Activated CD4-positive, alpha-beta T cell treated with anti-CD3 and anti-CD28 coated beads, Interleukin-2, amount 50 U/mL, for 48 hours (primary cell): ENCODE measurements around the gene POLR2F.

Source experiments
- DNase-seq, 2 experiments: peaks; one replicate each; pipeline ENCODE4 v3.0.0-alpha.2; 2020

The POLR2F gene

GRCh38 chr22:37982938-37983859 lies 29.7 kb downstream of the POLR2F start:
- no peak for DNase-seq

DNA sequence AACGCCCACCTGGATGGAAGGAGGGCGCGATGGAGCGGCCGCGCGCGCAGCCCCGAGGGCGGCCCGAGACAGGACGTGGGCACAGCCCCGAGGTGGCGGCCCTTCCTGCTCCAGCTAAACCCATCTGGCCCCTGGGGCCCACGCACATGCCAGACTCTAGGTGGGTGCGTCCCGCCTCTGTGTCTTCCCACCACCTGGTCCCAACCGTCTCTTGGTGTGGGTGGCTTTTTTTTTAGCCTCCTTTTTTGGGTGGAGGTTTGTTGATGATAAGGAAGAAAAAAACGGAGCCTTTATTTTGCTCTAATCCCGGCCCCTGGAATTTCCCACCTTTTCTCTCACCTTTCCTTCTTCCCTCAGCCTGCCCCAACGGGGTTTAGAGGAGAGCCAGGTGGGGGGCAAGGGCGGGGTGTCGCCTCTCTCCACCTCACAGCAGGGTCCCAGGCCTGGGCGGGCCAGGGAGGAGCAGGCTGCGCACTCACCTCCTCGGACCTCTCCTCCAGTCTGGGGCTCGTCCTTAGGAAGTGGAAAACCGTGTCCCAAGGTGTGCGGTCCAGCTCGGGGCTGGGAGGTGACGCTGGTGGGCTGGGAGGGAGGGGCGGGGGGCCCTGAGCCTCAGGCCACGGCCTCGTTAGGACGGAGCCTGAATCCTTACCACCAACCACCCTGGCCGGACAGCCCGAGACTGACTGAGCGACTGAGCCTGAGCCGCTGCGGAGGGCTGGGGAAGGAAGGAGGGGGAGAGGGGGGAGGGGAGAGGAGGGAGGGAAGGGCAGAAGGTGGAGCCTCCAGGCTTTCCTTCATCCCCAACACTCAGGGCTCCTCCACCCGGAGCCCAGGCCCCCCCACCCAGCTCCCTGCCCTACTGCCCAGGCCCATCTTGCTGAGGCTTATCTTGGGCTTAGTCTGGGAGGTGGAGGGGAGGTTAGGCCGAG lies 30.6 kb downstream of the POLR2F start, which contains the start of gene SOX10:
SOX10 (minus strand) TSS at position 696 of the 932 bp plus-strand sequence. CDS start 771 bp downstream, outside the sequence.
- no peak for DNase-seq

- DNase-seq, result no peak
Measured at GRCh38 chr22:37985050-37985585, 31.6 kb downstream of the POLR2F start.

- no peak for DNase-seq
Measured at GRCh38 chr22:37985751-37986281, 32.3 kb downstream of the POLR2F start.

DNA sequence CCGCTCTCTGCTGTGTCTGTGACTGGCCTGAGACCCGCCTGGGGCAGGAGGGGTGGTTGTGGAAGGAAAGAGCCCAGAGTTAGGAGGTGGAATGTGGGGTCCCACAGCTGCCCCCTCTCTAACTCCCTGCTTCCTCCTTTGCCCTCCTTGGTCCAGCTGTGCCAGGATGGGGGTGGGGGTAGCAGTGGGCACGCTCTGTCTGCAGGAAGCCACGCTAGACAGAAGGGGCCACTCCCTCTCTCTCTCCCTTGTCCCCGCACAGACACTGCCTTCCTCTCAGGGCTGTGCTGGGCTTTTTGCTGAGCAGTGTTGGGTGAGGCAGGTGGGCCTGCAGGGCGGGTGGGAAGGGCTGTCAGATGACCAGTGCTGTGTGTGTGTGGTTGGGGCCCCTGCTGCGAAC lies 32.9 kb downstream of the POLR2F start:
- no peak for DNase-seq

DNA sequence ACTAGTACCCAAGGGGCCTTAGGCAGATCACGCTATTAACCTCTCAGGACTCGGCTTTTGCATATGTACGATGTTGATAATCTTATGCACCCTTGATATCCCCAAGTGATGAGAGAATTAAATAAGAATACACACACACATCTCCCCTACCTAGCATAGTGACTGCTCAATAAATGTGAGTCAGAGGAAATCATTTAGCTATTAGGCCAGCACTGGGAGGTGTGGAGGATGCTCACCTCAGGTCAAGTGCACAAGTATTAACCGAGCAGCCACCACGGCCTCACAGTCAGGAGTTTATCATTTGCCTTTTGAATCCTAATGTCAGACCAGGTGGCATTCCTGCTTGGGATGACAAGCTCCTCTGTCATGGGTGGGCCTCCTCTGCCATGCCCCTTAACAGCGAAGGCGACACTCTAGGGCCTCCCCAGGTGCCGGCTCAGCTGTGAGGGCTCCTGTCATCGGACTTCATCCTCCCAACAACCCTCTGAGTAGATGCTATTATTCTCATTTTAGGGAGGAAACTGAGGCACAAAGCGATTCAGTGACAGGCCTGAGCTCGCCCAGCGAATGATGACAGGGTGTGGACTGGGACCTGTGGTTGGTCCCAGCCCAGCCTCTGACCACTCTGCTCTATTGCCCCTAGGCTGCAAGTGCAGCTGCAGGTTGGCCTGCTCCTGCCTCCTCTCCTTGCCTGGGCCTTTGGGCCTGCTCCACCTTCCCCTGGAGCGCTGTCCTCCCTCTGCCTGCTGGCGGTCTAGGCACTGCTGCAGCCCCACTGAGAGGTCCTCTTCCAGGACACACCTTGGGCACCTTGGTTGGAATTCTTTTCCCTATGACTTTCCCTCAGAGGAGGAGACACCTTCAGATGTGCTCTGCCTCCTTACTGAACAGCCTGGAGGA lies 35.9 kb downstream of the POLR2F start:
- DNase-seq, result no peak

GRCh38 chr22:37990301-37990700 lies 36.8 kb downstream of the POLR2F start:
- DNase-seq, result no peak

GRCh38 chr22:37990862-37991261 lies 37.4 kb downstream of the POLR2F start:
- no peak for DNase-seq

DNA sequence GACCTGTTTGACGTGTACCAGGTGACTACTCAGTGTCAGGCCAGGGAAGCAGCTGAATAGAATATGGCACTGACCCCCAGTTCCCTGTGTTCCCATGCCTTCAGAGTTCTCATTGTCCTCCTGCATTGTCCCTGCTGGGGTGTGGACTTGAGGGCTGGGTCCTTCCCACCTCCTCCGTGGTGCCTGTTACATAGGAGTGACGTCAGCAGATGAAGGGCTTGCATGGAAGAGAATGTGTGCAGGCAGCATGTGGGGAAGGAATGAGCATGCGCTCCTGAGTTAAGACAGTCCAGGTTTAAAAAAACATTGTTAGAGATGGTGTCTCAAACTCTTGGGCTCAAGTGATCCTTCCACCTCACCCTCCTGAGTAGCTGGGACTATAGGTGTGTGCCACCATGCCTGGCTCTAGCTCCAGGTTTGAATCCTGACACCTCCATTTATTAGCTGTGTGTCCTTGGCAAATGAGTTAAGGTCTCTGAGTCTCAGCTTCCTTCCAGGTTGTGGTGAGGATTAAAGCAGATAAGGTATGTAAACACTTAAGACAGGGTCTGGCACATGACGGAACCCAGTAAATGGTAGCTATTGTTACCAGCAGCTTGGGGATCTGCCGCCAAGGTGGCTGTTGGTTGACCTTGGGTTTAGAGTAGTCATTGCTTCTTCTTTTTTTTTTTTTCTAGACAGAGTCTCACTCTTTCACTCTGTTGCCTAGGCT lies 38.4 kb downstream of the POLR2F start:
- DNase-seq, result no peak

GRCh38 chr22:37994049-37994448 lies 40.5 kb downstream of the POLR2F start:
- DNase-seq, result no peak

DNA sequence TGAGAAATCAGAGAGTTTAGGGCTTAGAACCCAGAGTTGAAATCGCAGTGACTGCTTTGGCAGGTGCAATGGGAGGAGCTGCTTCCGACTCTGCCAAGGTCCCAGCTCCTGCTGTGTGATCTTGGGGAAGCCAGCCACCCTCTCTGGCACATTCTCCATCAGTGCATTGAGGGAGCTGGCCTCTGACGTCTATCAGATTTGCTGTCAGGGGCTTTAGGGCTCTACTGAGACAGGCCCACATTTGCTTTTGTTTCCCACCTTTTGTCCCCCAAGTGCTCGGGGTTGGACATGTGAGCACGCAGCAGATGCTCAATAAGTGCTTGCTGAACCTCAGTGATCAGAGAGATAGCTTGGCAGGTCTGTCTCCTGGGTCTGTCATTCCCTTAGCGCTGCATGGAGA lies 41.5 kb downstream of the POLR2F start:
- no peak for DNase-seq

- no peak for DNase-seq
Measured at GRCh38 chr22:37995460-37995859, 42.0 kb downstream of the POLR2F start.

- no peak for DNase-seq
Measured at GRCh38 chr22:37996079-37996478, 42.6 kb downstream of the POLR2F start.

DNA sequence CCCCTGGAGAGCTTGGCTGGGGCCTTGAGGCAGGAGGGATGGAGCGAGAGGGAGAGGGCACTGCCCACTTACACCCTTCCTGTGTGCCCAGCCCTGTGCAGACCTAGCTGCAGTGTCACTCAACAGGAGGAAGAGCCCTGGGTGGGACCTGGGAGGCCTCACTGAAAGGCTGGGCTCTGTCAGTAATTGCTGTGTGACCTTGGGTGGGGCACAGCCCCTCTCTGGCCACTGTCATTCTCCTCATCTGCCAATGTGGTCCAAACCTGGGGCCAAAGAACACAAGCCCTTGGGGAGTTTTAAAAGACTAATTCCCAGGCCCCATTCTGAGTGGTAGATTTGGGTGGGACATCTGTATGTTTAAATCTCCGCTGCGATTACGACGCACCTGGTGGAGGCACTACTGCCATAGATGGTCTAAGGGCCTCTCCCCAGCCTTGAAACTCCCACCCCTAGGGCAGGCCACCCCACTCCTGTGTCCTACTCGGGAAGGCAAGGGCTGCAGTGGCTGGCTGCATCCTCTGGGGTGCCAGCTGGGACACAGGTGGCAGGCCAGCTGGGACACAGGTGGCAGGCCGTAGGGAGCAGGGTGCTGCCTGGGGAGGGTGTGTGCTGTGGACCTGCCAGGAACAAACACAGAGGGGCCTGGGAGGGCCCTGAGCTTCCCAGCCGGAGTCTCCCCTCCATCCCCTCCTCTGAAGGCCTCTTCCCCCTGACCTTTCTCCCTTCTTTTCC lies 43.2 kb downstream of the POLR2F start:
- no peak for DNase-seq

DNA sequence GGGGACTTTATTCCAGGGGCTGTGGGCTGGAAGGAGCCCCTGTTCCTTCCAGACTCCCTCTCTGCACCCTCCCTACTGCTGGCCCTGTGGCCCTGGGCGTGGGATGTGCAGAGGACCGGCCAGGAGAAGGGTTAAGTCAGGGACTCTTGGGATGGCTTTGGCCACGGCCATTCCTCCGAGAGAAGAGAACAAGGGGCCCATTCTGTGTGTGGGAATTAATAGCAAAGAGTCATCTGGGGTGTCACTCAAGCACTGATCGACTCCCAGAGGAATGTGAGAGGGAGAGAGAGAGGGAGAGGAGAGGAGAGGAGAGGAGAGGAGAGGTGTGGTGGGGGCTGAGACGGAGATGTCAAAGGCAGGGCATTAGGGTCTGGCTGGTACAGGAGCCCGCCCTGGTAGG lies 45.0 kb downstream of the POLR2F start:
- DNase-seq, result no peak

GRCh38 chr22:37999236-37999635 lies 45.7 kb downstream of the POLR2F start:
- DNase-seq, result no peak

DNA sequence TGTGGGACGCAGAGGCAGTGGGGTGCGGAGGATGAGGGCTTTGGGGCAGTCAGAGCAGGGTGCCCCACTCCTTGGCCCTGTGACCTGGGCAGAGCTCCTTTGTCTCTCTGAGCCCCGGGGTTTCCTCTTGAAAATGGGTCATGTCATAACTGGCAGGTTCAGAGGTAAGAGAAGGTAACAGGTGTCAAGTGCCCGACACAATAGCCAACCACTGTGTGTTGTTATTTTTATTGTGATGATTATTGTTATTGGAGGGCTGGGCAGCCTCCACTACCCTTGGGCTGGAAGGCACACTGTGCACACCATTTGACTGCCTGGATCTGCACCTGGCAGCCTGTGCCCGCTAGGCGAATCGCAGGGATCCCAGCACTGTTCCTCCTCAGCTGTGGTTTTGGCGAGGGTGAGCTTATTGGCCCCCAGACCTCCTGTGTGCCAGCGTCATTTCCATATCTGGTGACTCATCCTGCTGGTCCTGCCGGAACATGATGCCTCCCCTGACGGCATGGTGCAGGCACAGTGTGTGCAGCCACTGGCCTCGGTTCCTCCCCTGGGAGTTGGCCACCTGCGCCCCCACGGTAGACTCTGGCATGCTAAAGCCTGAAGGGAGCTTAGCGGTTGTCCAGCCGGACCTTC lies 46.3 kb downstream of the POLR2F start:
- DNase-seq, result no peak

DNA sequence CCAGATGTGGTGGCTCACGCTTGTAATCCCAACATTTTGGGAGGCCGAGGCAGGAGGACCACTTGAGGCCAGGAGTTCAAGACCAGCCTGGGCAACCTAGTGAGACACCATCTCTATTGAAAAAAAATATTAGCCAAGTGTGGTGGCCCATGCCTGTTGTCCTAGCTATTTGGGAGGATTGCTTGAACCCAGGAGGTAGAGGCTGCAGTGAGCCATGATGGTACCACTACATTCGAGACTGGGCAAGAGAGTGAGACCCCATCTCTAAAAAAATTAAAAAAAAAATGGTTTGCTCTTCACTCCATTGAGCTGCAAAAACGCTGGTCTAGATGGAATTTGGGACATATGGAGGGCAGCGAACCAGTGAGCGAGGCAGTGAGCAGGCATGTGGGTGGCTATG lies 52.4 kb downstream of the POLR2F start:
- DNase-seq, result no peak

- DNase-seq, result no peak
Measured at GRCh38 chr22:38006906-38007305, 53.4 kb downstream of the POLR2F start.

DNA sequence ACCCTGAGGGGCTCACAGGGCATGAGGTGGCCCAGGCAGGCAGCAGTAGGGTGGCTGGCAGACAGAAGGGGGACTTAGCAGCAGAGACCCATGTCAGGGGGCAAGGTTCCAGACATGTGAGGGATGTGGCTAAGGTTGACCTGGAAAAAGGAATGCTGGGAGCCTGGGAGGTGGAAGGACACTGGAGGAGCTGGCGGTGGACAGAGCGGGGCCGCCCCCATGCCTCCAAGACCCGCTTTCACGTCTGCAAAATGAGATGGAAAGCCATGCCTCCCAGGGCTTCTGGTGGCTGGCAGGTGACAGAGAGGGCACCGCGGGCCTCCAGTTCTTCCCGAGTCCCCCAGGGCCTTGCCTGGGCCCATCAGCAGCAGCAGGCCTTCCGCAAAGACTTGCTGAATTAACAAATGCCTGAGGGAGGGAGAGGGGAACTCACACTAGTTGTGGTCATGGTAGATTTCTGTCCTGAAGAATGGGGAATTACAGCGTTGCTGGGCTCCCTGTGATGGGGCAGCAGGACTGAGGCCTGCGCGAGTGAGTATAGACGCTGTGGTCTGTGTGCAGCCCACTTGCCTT lies 53.9 kb downstream of the POLR2F start:
- no peak for DNase-seq
